ENCODE data around the gene PRICKLE3.
A peak's percentile ranks its signal among the peaks of the same experiment; 100 is the strongest.

PRICKLE3 gene

DNA sequence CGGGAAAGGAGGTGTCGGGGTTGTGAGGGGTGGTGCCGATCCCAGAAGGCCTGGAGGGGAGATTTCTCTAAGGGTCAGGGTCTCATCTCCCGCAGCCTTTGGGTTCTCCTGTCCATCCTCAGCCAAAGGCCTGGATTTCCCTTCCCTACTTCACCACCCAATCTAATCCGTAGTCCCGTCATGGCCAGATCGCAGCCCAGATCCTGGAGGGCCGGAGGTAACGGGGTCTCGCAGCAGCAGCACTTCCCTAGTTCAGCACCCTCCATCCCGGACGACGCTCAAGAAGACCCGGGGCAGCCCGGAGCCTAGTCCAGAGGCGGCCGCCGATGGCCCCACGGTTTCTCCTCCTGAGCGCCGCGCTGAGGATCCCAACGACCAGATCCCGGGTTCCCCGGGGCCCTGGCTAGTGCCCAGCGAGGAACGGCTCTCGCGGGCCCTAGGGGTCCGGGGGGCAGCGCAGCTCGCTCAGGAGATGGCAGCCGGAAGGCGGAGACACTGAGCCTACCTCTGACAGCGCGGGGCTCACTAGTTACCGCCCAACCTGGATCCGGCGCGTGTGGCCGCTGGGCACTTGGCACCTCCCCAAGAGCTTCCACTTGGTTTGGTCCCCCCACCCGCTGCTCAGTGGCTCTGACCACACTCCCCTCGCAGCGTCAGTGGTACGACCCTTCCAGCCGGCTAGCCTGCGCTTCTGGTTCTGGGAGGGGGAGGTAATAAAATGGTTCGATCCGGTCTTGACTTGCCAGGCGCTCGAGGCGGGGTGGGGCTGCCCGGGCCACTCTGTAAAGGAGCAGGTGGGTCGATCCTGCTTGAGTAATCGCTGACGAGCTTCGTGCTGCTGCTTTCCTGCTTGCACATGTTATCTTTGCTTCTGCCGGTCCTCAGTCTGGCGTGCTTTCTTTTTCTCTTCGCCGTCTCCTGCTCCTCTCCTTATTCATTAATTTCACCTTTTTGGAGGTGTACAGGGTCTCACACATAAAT, 20.0 kb downstream of the PRICKLE3 start:
- TF ChIP-seq POU2F2 (IDR thresholded peaks at IDR 0.05; ENCODE audit: low read depth, low read length): no peak
- no peak for TF ChIP-seq POLR2AphosphoS5 (IDR thresholded peaks at IDR 0.05; ENCODE audit: low read depth, low read length)
- no peak for TF ChIP-seq POLR2A (IDR thresholded peaks at IDR 0.05; ENCODE audit: low read depth, low read length)
- TF ChIP-seq PAX5 (IDR thresholded peaks at IDR 0.05; ENCODE audit: insufficient read depth, low read length, severe bottlenecking): no peak
- no peak for TF ChIP-seq SPI1 (IDR thresholded peaks at IDR 0.05; ENCODE audit: low read depth, low read length)
- no peak for TF ChIP-seq TAF1 (IDR thresholded peaks at IDR 0.05; ENCODE audit: low read depth, low read length)
- no peak for DNase-seq (ENCODE audit: insufficient read length, low spot score)
- peak; percentile 61 for FAIRE-seq

GRCh38 chrX:49164589-49165360, 21.4 kb downstream of the PRICKLE3 start:
- TF ChIP-seq PAX5 (IDR thresholded peaks at IDR 0.05; ENCODE audit: insufficient read depth, low read length, severe bottlenecking): no peak
- TF ChIP-seq POLR2A (IDR thresholded peaks at IDR 0.05; ENCODE audit: low read depth, low read length): no peak
- no peak for TF ChIP-seq POU2F2 (IDR thresholded peaks at IDR 0.05; ENCODE audit: low read depth, low read length)
- TF ChIP-seq SPI1 (IDR thresholded peaks at IDR 0.05; ENCODE audit: low read depth, low read length): no peak
- TF ChIP-seq POLR2AphosphoS5 (IDR thresholded peaks at IDR 0.05; ENCODE audit: low read depth, low read length): no peak
- TF ChIP-seq TAF1 (IDR thresholded peaks at IDR 0.05; ENCODE audit: low read depth, low read length): no peak
- FAIRE-seq: no peak
- DNase-seq (ENCODE audit: insufficient read length, low spot score): no peak

DNA sequence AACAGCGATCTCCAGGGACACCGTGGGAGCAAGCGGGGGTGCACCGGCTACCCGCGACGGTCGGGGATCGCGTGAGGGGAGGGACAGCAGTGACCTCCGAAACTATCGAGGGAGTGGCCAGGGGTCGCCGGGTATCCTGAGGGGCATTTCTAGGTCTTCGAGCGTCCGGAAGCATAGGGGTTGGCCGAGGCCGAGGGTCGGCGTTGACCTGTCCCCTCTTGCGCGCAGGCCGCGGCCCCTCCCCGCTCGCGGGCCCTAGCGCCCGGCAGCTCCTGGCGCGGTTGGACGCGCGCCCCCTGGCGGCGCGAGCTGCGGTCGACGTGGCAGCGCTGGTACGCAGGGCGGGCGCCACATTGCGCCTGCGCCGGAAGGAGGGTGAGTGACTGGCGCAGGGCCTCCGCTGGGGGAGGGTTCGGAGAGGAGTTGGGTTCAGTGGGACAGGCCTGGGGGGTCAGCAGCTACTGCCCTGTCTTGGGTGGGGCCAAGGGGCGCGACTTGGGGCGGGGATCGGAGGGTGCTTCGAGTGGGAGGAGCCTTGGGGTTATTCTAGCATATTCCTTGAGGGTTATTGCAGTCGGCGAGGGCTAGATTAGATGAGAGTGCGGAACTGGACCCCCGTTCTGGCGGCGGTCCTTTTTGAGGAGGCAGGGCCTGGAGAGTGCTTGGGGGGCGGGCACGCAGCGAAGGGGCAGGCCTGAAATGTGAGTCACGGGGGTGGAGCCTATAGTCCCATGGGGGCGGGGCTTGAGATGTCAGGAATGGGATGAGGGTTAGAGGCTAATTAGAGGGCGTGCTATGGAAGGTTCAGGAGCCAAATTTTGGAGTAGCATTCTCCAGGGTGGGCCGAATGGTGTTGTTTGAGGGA, 22.4 kb downstream of the PRICKLE3 start:
- no peak for FAIRE-seq

GRCh38 chrX:49162620-49163019, 23.6 kb downstream of the PRICKLE3 start, which contains the start of gene MAGIX:
TSS of gene MAGIX (plus strand) at chrX:49162758. CDS start at chrX:49162890, 132 bp downstream.
- no peak for DNase-seq (ENCODE audit: insufficient read length, low spot score)
- FAIRE-seq: no peak
- TF ChIP-seq POLR2A (IDR thresholded peaks at IDR 0.05; ENCODE audit: low read depth, low read length) (no peak), PAX5 (IDR thresholded peaks at IDR 0.05; ENCODE audit: insufficient read depth, low read length, severe bottlenecking) (no peak), SPI1 (IDR thresholded peaks at IDR 0.05; ENCODE audit: low read depth, low read length) (no peak), TAF1 (IDR thresholded peaks at IDR 0.05; ENCODE audit: low read depth, low read length) (no peak), POLR2AphosphoS5 (IDR thresholded peaks at IDR 0.05; ENCODE audit: low read depth, low read length) (no peak), POU2F2 (IDR thresholded peaks at IDR 0.05; ENCODE audit: low read depth, low read length) (no peak)

More for the DNA sequence above, 22.4 kb downstream of the PRICKLE3 start:
- TF ChIP-seq POLR2AphosphoS5 (IDR thresholded peaks at IDR 0.05; ENCODE audit: low read depth, low read length): no peak
- TF ChIP-seq POLR2A (IDR thresholded peaks at IDR 0.05; ENCODE audit: low read depth, low read length): no peak
- no peak for TF ChIP-seq SPI1 (IDR thresholded peaks at IDR 0.05; ENCODE audit: low read depth, low read length)
- no peak for TF ChIP-seq POU2F2 (IDR thresholded peaks at IDR 0.05; ENCODE audit: low read depth, low read length)
- no peak for TF ChIP-seq PAX5 (IDR thresholded peaks at IDR 0.05; ENCODE audit: insufficient read depth, low read length, severe bottlenecking)
- no peak for TF ChIP-seq TAF1 (IDR thresholded peaks at IDR 0.05; ENCODE audit: low read depth, low read length)
- DNase-seq (ENCODE audit: insufficient read length, low spot score): peak; percentile 70

DNA sequence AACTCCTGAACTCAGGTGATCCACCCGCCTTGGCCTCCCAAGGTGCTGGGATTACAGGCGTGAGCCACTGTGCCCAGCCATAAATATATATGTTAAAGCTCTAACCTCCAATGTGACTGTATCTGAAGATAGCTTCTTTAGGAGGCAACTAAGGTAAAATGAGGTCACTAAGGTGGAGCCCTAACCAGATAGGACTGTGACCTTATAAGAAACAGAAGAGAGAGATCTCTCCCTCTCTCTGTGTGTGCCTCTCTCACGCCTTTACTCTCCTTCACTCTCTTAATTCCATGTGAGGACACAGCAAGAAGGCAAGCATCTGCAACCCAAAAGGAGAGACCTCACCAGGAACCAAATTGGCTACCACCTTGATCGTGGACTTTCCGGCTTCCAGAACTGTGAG, 24.5 kb downstream of the PRICKLE3 start:
- no peak for FAIRE-seq
- DNase-seq (ENCODE audit: insufficient read length, low spot score): no peak
- no peak for TF ChIP-seq POLR2AphosphoS5 (IDR thresholded peaks at IDR 0.05; ENCODE audit: low read depth, low read length)
- TF ChIP-seq SPI1 (IDR thresholded peaks at IDR 0.05; ENCODE audit: low read depth, low read length): no peak

DNA sequence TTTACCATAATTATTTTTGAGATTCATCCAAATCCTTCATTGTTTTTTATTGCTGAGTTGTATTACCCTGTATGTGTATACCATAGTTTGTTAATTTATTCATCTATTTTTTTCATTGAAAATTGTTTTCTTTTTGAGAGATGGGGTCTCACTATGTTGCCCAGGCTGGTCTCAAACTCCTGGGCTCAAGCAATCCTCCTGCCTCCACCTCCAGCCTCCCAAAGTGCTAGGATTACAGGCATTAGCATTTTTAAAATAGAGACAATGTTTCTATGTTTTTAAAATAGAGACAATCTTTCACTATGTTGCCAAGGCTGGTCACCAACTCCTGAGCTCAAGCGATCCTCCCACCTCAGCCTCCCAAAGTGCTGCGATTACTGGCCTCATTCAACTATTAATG, 25.3 kb downstream of the PRICKLE3 start:
- TF ChIP-seq TAF1 (IDR thresholded peaks at IDR 0.05; ENCODE audit: low read depth, low read length) (no peak), POLR2AphosphoS5 (IDR thresholded peaks at IDR 0.05; ENCODE audit: low read depth, low read length) (no peak), PAX5 (IDR thresholded peaks at IDR 0.05; ENCODE audit: insufficient read depth, low read length, severe bottlenecking) (no peak), POU2F2 (IDR thresholded peaks at IDR 0.05; ENCODE audit: low read depth, low read length) (no peak), SPI1 (IDR thresholded peaks at IDR 0.05; ENCODE audit: low read depth, low read length) (no peak), POLR2A (IDR thresholded peaks at IDR 0.05; ENCODE audit: low read depth, low read length) (no peak)
- no peak for FAIRE-seq
- DNase-seq (ENCODE audit: insufficient read length, low spot score): no peak

- TF ChIP-seq POU2F2 (IDR thresholded peaks at IDR 0.05; ENCODE audit: low read depth, low read length) (no peak), PAX5 (IDR thresholded peaks at IDR 0.05; ENCODE audit: insufficient read depth, low read length, severe bottlenecking) (no peak), TAF1 (IDR thresholded peaks at IDR 0.05; ENCODE audit: low read depth, low read length) (no peak), POLR2A (IDR thresholded peaks at IDR 0.05; ENCODE audit: low read depth, low read length) (no peak), SPI1 (IDR thresholded peaks at IDR 0.05; ENCODE audit: low read depth, low read length) (no peak), POLR2AphosphoS5 (IDR thresholded peaks at IDR 0.05; ENCODE audit: low read depth, low read length) (no peak)
- FAIRE-seq: peak; percentile 95
- DNase-seq (ENCODE audit: insufficient read length, low spot score): no peak
Observed at GRCh38 chrX:49157194-49157593, 29.0 kb downstream of the PRICKLE3 start.

DNA sequence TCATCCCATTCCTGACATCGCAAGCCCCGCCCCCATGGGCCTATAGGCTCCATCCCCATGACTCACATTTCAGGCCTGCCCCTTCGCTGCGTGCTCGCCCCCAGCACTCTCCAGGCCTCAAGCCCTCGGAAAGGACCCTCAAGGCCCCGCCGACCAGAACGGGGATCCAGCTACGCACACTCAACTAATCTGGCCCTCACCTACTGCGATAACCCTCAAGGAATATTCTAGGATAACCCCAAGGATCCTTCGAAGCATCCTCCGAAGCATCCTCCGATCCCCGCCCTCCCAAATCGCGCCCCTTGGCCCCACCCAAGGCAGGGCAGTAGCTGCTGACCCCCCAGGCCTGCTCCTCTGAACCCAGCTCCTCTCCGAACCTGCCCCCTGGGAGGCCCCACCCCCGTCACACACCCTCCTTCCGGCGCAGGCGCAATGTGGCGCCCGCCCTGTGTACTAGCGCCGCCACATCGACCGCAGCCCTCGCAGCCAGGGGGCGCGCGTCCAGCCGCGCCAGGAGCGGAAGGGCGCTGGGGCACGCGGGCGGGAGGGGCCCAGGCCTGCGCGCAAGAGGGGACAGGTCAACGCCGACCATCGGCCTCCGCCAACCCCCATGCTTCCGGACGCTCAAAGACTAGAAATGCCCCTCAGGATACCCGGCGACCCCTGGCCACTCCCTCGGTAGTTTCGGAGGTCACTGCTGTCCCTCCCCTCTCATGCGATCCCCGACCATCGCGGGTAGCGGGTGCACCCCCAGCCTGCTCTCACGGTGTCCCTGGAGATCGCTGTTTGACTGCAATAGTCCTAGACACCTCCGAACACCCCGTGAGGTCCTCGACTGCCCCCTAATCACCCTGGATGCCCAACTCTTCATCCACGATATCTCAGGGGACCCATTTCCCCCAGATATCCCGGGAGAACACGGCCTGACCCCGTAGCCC, 30.0 kb downstream of the PRICKLE3 start:
- TF ChIP-seq POLR2A (IDR thresholded peaks at IDR 0.05; ENCODE audit: low read depth, low read length): no peak
- no peak for TF ChIP-seq SPI1 (IDR thresholded peaks at IDR 0.05; ENCODE audit: low read depth, low read length)
- TF ChIP-seq TAF1 (IDR thresholded peaks at IDR 0.05; ENCODE audit: low read depth, low read length): no peak
- no peak for TF ChIP-seq POLR2AphosphoS5 (IDR thresholded peaks at IDR 0.05; ENCODE audit: low read depth, low read length)
- no peak for TF ChIP-seq PAX5 (IDR thresholded peaks at IDR 0.05; ENCODE audit: insufficient read depth, low read length, severe bottlenecking)
- TF ChIP-seq POU2F2 (IDR thresholded peaks at IDR 0.05; ENCODE audit: low read depth, low read length): no peak
- FAIRE-seq: no peak
- DNase-seq (ENCODE audit: insufficient read length, low spot score): peak; percentile 70

Measured in GM12891 (cell line).